ENCODE measurements around the gene RNPEP.

Gene RNPEP

GRCh38 chr1:201942129-201942495 lies 40.3 kb upstream of the RNPEP start:
- H3K36me3 ChIP-seq (ENCODE audit: insufficient read depth, low read length), result no peaks in the 10 kb centered on the region
- H3K9ac ChIP-seq (ENCODE audit: insufficient read length), result no peak overlapping the region
- no peak overlapping the region for H3K27ac ChIP-seq
- no peak for DNase-seq (ENCODE audit: low read depth, low spot score)
- no peaks in the 10 kb centered on the region for H3K9me3 ChIP-seq (ENCODE audit: low read depth, low read length)
- TF ChIP-seq EZH2 (IDR thresholded peaks at IDR 0.05) (no peak), POLR2AphosphoS5 (IDR thresholded peaks at IDR 0.05; ENCODE audit: borderline replicate concordance, low read depth, low read length) (no peak), FOXP2 (optimal IDR thresholded peaks at IDR 0.05; ENCODE audit: control extremely low read depth, extremely low read length, insufficient read depth) (no peak)
- no peak overlapping the region for H3K4me3 ChIP-seq

- Histone ChIP-seq H3K9ac (ENCODE audit: insufficient read length) (no peak overlapping the region), H3K9me3 (ENCODE audit: low read depth, low read length) (no peaks in the 10 kb centered on the region), H3K27ac (no peak overlapping the region), H3K36me3 (ENCODE audit: insufficient read depth, low read length) (no peaks in the 10 kb centered on the region), H3K4me3 (no peak overlapping the region)
- no peak for DNase-seq (ENCODE audit: low read depth, low spot score)
- no peak for TF ChIP-seq FOXP2 (optimal IDR thresholded peaks at IDR 0.05; ENCODE audit: control extremely low read depth, extremely low read length, insufficient read depth)
- TF ChIP-seq POLR2AphosphoS5 (IDR thresholded peaks at IDR 0.05; ENCODE audit: borderline replicate concordance, low read depth, low read length), result no peak
- TF ChIP-seq EZH2 (IDR thresholded peaks at IDR 0.05), result no peak
Observed at GRCh38 chr1:201944002-201944401, 38.4 kb upstream of the RNPEP start.

GRCh38 chr1:201944639-201945038 lies 37.8 kb upstream of the RNPEP start:
- Histone ChIP-seq H3K36me3 (ENCODE audit: insufficient read depth, low read length) (no peaks in the 10 kb centered on the region), H3K4me3 (no peak overlapping the region), H3K27ac (no peak overlapping the region), H3K9me3 (ENCODE audit: low read depth, low read length) (no peaks in the 10 kb centered on the region), H3K9ac (ENCODE audit: insufficient read length) (no peak overlapping the region)
- DNase-seq (ENCODE audit: low read depth, low spot score), result no peak
- no peak for TF ChIP-seq EZH2 (IDR thresholded peaks at IDR 0.05)
- TF ChIP-seq FOXP2 (optimal IDR thresholded peaks at IDR 0.05; ENCODE audit: control extremely low read depth, extremely low read length, insufficient read depth), result no peak
- TF ChIP-seq POLR2AphosphoS5 (IDR thresholded peaks at IDR 0.05; ENCODE audit: borderline replicate concordance, low read depth, low read length), result no peak

- Histone ChIP-seq H3K27ac (no peak overlapping the region), H3K9ac (ENCODE audit: insufficient read length) (no peak overlapping the region), H3K36me3 (ENCODE audit: insufficient read depth, low read length) (no peaks in the 10 kb centered on the region), H3K9me3 (ENCODE audit: low read depth, low read length) (no peaks in the 10 kb centered on the region), H3K4me3 (no peak overlapping the region)
- no peak for TF ChIP-seq EZH2 (IDR thresholded peaks at IDR 0.05)
- TF ChIP-seq POLR2AphosphoS5 (IDR thresholded peaks at IDR 0.05; ENCODE audit: borderline replicate concordance, low read depth, low read length), result no peak
- no peak for TF ChIP-seq FOXP2 (optimal IDR thresholded peaks at IDR 0.05; ENCODE audit: control extremely low read depth, extremely low read length, insufficient read depth)
- DNase-seq (ENCODE audit: low read depth, low spot score), result no peak
Observed at GRCh38 chr1:201945157-201945556, 37.3 kb upstream of the RNPEP start.

GRCh38 chr1:201945863-201946223 lies 36.6 kb upstream of the RNPEP start:
- no peak for TF ChIP-seq POLR2AphosphoS5 (IDR thresholded peaks at IDR 0.05; ENCODE audit: borderline replicate concordance, low read depth, low read length)
- no peak for DNase-seq (ENCODE audit: low read depth, low spot score)
- H3K27ac ChIP-seq, result no peak overlapping the region
- H3K9me3 ChIP-seq (ENCODE audit: low read depth, low read length), result no peaks in the 10 kb centered on the region
- H3K36me3 ChIP-seq (ENCODE audit: insufficient read depth, low read length), result no peaks in the 10 kb centered on the region
- H3K4me3 ChIP-seq, result no peak overlapping the region
- H3K9ac ChIP-seq (ENCODE audit: insufficient read length), result no peak overlapping the region

GRCh38 chr1:201946224-201946908 lies 36.1 kb upstream of the RNPEP start, which contains the start of gene LMOD1:
LMOD1 (minus strand) TSS chr1:201946548; CDS start chr1:201946340, 208 bp downstream.
- Histone ChIP-seq H3K4me3 (no peak within 1 kb of the TSS), H3K27ac (no peak within 1 kb of the TSS), H3K9me3 (ENCODE audit: low read depth, low read length) (no peaks in the 10 kb centered on the region), H3K9ac (ENCODE audit: insufficient read length) (no peak within 1 kb of the TSS), H3K36me3 (ENCODE audit: insufficient read depth, low read length) (no peaks in the 10 kb centered on the region)
- no peak for DNase-seq (ENCODE audit: low read depth, low spot score)
- no peak for TF ChIP-seq POLR2AphosphoS5 (IDR thresholded peaks at IDR 0.05; ENCODE audit: borderline replicate concordance, low read depth, low read length)
- no peak for TF ChIP-seq EZH2 (IDR thresholded peaks at IDR 0.05)
- TF ChIP-seq FOXP2 (optimal IDR thresholded peaks at IDR 0.05; ENCODE audit: control extremely low read depth, extremely low read length, insufficient read depth), result no peak

GRCh38 chr1:201947697-201948008 lies 34.8 kb upstream of the RNPEP start:
- Histone ChIP-seq H3K9ac (ENCODE audit: insufficient read length) (no peak overlapping the region), H3K36me3 (ENCODE audit: insufficient read depth, low read length) (no peaks in the 10 kb centered on the region), H3K9me3 (ENCODE audit: low read depth, low read length) (no peaks in the 10 kb centered on the region), H3K4me3 (no peak overlapping the region), H3K27ac (no peak overlapping the region)
- TF ChIP-seq EZH2 (IDR thresholded peaks at IDR 0.05), result no peak
- no peak for TF ChIP-seq FOXP2 (optimal IDR thresholded peaks at IDR 0.05; ENCODE audit: control extremely low read depth, extremely low read length, insufficient read depth)
- TF ChIP-seq POLR2AphosphoS5 (IDR thresholded peaks at IDR 0.05; ENCODE audit: borderline replicate concordance, low read depth, low read length), result no peak
- no peak for DNase-seq (ENCODE audit: low read depth, low spot score)

GRCh38 chr1:201949491-201949890 lies 33.0 kb upstream of the RNPEP start:
- Histone ChIP-seq H3K9ac (ENCODE audit: insufficient read length) (no peak overlapping the region), H3K9me3 (ENCODE audit: low read depth, low read length) (no peaks in the 10 kb centered on the region), H3K4me3 (no peak overlapping the region), H3K27ac (no peak overlapping the region; the same call in 1 of the 2 replicates), H3K36me3 (ENCODE audit: insufficient read depth, low read length) (no peaks in the 10 kb centered on the region)
- DNase-seq (ENCODE audit: low read depth, low spot score), result no peak
- TF ChIP-seq EZH2 (IDR thresholded peaks at IDR 0.05), result no peak
- TF ChIP-seq POLR2AphosphoS5 (IDR thresholded peaks at IDR 0.05; ENCODE audit: borderline replicate concordance, low read depth, low read length), result no peak
- TF ChIP-seq FOXP2 (optimal IDR thresholded peaks at IDR 0.05; ENCODE audit: control extremely low read depth, extremely low read length, insufficient read depth), result no peak
